LHCN-M2 (cell line): ENCODE data around the gene SPATA13. TPM values are rescaled to one million over a fixed set of nuclear protein-coding genes. Genes with fewer than 3 reads are reported as not detected.
"Not testable (repeated sequence)": the region's sequence is repeated elsewhere in the genome, so short reads cannot be mapped to it uniquely, and the experiment has no call there.

Source experiments
- DNase-seq: peaks from one replicate; pipeline ENCODE4 v3.0.0-alpha.2; 2012; ENCODE audit warnings: low read depth
- total RNA-seq: library from RNA; depleted of rRNA; stranded (reverse); fragments of >200 nt; gene quantifications from 2 replicates; pipeline ENCODE4 v1.2.3, GENCODE V29; 2014

The SPATA13 gene
- total RNA-seq, 1 experiment from 2014 or later, result 12.1 TPM

GRCh38 chr13:24308488-24309020, 148.0 kb downstream of the SPATA13 start:
- no peak for DNase-seq

DNA sequence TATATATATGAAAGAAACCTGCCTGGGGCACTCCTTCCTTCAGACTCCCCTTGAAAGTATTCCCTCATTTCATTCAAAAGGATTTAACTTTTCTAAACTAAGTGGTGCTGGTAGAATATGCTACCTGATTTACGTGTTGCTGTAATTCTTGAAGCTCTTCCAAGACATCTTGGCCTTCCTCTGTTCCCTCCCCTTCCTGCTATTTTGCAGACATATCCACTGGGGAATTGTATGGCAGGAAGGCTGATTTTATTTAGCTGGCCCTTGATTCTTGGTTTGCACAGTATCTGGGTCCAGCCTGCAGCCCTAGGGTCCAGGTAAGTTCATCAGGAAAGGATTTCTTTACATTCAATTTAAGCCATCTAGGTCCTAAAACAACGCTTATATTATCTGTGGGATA, 148.8 kb downstream of the SPATA13 start, which contains the start of gene C1QTNF9:
TSS of gene C1QTNF9 (plus strand) at position 281 of the 400 bp plus-strand sequence. CDS start 6,424 bp downstream, outside the sequence.
- DNase-seq, result not testable (repeated sequence)

DNA sequence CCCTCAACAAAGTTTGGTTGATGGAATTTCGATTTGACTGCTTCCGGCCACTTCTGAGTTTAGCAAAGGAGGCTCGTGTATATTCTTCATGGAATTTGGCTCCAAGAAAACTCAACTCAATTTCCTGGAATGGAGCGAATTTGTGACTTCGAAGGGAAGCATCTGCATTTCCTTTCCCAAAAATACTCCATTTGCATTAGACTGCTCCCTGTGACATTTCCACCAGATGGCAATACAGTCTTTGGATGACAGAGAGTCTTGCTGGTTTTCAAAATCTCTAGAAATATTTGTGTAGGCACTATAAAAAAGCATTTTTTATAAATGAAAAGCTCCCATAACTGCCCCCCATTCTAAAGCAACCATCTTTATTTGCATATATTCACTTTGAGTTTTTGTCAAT, 152.9 kb downstream of the SPATA13 start:
- peak; percentile 34 for DNase-seq

- not testable (repeated sequence) for DNase-seq
Measured at GRCh38 chr13:24317835-24318234, 157.3 kb downstream of the SPATA13 start.

GRCh38 chr13:24318878-24319277, 158.4 kb downstream of the SPATA13 start:
- not testable (repeated sequence) for DNase-seq

GRCh38 chr13:24319641-24320040, 159.1 kb downstream of the SPATA13 start:
- not testable (repeated sequence) for DNase-seq

GRCh38 chr13:24321416-24321815, 160.9 kb downstream of the SPATA13 start:
- DNase-seq, result not testable (repeated sequence)

DNA sequence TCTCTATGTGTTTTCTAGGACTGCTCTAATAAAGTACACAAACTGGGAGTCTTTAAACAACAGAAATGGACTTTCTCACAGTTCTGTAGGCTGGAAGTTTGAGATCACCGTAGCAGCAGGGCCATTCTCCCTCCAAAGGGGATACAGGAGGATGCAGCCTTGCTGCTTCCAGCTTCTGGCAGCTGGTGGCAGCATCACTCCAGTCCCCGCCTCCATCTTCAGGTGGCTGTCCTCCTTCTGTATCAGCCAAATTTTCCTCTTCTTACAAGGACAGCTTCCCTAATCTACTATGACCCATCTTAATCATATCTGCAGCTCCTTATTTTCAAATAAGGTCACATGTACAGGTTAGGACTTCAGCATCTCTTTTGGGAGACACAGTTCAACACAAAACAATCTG, 161.9 kb downstream of the SPATA13 start:
- DNase-seq, result not testable (repeated sequence)

DNA sequence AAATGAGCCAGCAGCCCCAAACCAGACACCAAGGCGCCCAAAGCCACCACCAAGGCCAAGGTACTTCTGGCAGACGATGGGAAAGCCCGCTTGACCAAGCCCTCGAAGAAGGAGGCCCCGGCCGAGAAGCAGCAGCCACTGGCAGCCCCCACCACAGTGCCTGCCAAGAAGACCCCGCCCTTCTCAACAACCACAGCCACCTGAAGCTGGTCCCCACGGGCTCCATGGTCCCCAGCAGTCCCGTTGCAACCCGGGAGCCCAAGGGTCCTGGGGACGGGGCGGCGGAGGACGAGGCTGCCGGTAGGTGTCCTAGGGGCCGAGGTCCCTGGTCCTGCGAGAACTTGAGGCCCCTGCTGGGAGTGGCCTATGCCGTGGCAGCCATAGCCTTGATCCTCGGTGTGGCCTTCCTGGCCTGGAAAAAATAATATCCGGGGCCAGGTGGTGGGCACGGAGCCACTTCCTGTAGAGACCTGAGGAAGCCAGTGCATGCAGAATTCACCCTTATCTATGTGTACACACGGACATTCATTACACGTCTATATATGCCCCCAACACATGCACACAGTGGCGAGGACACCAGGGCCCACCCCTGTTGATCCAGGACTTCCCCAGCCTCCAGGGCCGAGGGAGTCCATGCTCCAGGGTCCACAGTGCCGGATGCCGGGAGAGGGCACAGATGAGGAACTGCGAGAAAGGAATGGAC, 162.7 kb downstream of the SPATA13 start:
- no peak for DNase-seq

- no peak for DNase-seq
Measured at GRCh38 chr13:24323739-24324075, 163.2 kb downstream of the SPATA13 start.

GRCh38 chr13:24327598-24327997, 167.1 kb downstream of the SPATA13 start:
- not testable (repeated sequence) for DNase-seq

DNA sequence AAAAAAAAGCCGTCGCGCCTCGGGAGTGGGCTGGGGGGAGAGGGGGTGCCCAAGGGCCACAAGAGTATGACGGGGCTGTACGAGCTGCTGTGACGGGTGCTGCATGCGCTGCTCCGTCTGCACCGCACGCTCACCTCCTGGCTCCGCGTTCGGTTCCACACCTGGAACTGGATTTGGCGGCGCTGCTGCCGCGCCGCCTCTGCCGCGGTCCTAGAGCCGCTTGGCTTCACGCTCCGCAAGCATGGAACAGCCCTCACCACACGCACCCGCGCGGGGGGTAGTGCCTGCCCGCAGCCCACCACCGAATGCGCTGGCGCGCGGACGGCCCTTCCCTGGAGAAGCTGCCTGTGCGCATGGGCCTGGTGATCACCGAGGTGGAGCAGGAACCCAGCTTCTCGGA, 167.6 kb downstream of the SPATA13 start:
- no peak for DNase-seq

GRCh38 chr13:24338721-24339120, 178.2 kb downstream of the SPATA13 start:
- no peak for DNase-seq

GRCh38 chr13:24339937-24340607, 179.6 kb downstream of the SPATA13 start:
- DNase-seq, result no peak

- no peak for DNase-seq
Measured at GRCh38 chr13:24340608-24340955, 180.1 kb downstream of the SPATA13 start.

DNA sequence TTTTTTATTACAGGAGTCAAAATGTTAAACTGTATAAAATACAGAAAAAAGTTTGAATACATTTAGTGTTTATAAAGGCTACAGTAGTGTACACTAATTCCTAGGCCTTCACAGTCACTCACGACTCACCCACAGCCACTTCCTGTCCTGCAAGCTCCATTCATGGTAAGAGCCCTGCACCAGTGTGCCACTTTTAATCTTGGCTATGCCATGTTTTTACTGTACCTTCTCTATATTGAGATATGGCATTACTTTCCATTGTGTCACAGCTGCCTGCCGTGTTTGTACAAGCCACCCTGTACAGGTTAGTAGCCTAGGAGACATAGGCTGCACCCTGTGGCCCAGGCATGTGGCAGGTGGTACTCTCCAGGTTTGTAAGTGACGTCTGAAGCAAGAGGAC, 180.9 kb downstream of the SPATA13 start:
- peak; percentile 28 for DNase-seq

DNA sequence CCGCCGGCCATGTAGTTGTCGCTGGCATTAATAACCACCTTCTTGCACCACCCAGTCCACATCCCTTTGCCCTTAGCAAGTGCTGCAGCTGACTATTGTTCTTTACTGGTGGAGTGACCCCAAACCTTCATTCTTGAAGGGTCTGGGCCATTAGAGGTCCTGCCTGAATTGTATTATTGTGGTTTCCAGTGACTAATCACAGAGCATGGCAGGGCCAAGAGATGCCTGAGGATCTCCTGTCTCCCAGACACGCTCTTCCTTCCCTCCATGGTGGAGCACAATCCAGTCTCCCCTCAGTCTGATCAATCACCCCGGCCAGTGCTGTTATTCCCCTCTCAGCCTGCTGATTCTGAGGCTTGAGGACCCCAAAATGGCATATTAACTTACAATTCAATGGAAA, 187.9 kb downstream of the SPATA13 start:
- no peak for DNase-seq

DNA sequence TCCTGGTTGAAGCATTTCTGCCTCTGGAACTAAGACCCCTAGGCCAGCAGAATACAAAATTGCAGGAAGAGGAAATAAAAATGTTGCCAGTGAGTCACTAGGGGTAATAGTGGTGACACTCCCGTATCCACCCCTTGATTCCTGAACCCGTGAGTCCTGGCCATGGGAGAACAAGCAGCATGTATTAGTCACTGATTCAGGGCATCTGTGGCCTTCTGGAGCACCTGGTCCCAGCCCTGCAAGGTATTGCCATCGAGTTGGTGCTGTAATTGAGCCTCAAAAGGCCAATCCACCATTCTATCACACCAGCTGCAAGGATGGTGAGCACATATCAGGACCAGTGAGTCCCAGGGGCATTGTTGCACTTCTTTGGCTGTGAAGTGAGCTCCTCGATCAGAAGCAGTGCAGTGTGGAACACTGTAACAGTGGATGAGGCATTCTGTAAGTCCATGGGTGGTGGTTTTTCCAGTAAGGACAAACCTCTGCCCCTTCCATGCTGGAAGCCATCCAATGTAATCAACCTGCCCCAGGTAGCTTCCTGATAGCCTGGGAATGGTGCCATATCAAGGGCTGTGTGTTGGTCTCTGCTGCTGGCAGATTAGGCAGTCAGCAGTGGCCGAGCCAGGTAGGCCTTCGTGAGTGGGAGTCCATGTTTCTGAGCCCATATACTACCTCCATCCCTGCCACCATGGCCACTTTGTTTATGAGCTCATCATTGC, 188.4 kb downstream of the SPATA13 start:
- DNase-seq, result no peak

GRCh38 chr13:24349778-24350664, 189.5 kb downstream of the SPATA13 start:
- not testable (repeated sequence) for DNase-seq

GRCh38 chr13:24351423-24351822, 190.9 kb downstream of the SPATA13 start:
- DNase-seq, result no peak

GRCh38 chr13:24353736-24354135, 193.2 kb downstream of the SPATA13 start:
- DNase-seq, result no peak
